Right ventricle myocardium superior (tissue), 1 donor: Measurements from ENCODE around the gene CDK16. TPM values are rescaled to one million over a fixed set of nuclear protein-coding genes. Genes with fewer than 3 reads are reported as not detected.

ENCODE experiments used
- ATAC-seq: fragments of 200-7000 bp; cut with Tn5 transposase; one replicate; pipeline ENCODE4 v1.9.1; 2020; ENCODE audit warnings: mild to moderate bottlenecking; ENCODE audit not compliant: poor library complexity
- DNase-seq: peaks from one replicate; pipeline ENCODE4 v3.0.0-alpha.2; 2020
- intact Hi-C: fragments of 100-400 bp; cut with DNase I; formaldehyde crosslinking; loops from one replicate; pipeline ENCODE4 v1.11.2; 2022
- long read RNA-seq: library from polyadenylated mRNA; unstranded; transcript quantifications from one replicate; pipeline ENCODE4 v2.0.0, GENCODE V29; 2021
- total RNA-seq: library from RNA; stranded (reverse); fragmentation: NEBNext Ultra II Directional; extraction: Animal tissue kit (Norgen Biotek cat#: 25700); gene quantifications from one replicate; pipeline ENCODE4 v1.2.1, GENCODE V29; 2021
- donor health status: DM: no; HTN: yes; CAD: no; lungs with severe emphysema.

CDK16 gene
- 128 TPM for total RNA-seq
- long read RNA-seq, transcript CDK16-204 (16 exons, 3,158 nt): minor isoform, 9 of 469 reads
- long read RNA-seq, transcript CDK16-202 (16 exons, 3,144 nt): major isoform, 359 of 469 reads
- long read RNA-seq, partial matches to known transcripts: 28 of 469 reads
- long read RNA-seq, other reads (novel, unspliced or antisense): 73 of 469 reads

- DNase-seq (peak; percentile 83), ATAC-seq (peak; percentile 81)
- intact Hi-C loops: no loop called here
These were observed at the start of gene CDK16 for GRCh38 chrX:47218280-47218919. Gene CDK16 (plus strand): TSS chrX:47218681. CDS start chrX:47223558, 4,877 bp downstream.

GRCh38 chrX:47169273-47169672, 49.2 kb upstream of the CDK16 start:
- no peak for DNase-seq
- intact Hi-C loops: no loop called here
- ATAC-seq: no peak

- intact Hi-C loops: no loop called here
These were observed 48.6 kb upstream of the CDK16 start for GRCh38 chrX:47169726-47170515.

GRCh38 chrX:47170861-47171692, 47.4 kb upstream of the CDK16 start:
- intact Hi-C loops: no loop called here
- ATAC-seq: no peak
- DNase-seq: no peak

More at GRCh38 chrX:47169726-47170515, 48.6 kb upstream of the CDK16 start:
- DNase-seq (peak; percentile 71), ATAC-seq (peak; percentile 86)

- intact Hi-C loops: no loop called here
- no peak for ATAC-seq
- no peak for DNase-seq
These were observed 46.5 kb upstream of the CDK16 start for GRCh38 chrX:47171996-47172395.

GRCh38 chrX:47172549-47172948, 45.9 kb upstream of the CDK16 start:
- DNase-seq (no peak), ATAC-seq (no peak)

GRCh38 chrX:47172971-47173792, 45.3 kb upstream of the CDK16 start:
- DNase-seq (no peak), ATAC-seq (no peak)
- intact Hi-C loops: no loop called here

More at GRCh38 chrX:47172549-47172948, 45.9 kb upstream of the CDK16 start:
- intact Hi-C loops: no loop called here

GRCh38 chrX:47174376-47174775, 44.1 kb upstream of the CDK16 start:
- DNase-seq (no peak), ATAC-seq (no peak)
- intact Hi-C loops: no loop called here

- intact Hi-C loops: no loop called here
- DNase-seq: no peak
- no peak for ATAC-seq
These were observed 43.5 kb upstream of the CDK16 start for GRCh38 chrX:47174846-47175587.

- ATAC-seq (no peak), DNase-seq (no peak)
- intact Hi-C loops: no loop called here
These were observed 42.9 kb upstream of the CDK16 start for GRCh38 chrX:47175588-47175980.

GRCh38 chrX:47176101-47176740, 42.3 kb upstream of the CDK16 start:
- no peak for ATAC-seq
- no peak for DNase-seq
- intact Hi-C loops: no loop called here

- no peak for DNase-seq
- intact Hi-C loops: no loop called here
- ATAC-seq: no peak
These were observed 41.4 kb upstream of the CDK16 start for GRCh38 chrX:47177079-47177478.

GRCh38 chrX:47178337-47178736, 40.1 kb upstream of the CDK16 start:
- no peak for DNase-seq
- intact Hi-C loops: no loop called here
- no peak for ATAC-seq

GRCh38 chrX:47179221-47179927, 39.1 kb upstream of the CDK16 start:
- ATAC-seq: peak; percentile 91
- peak; percentile 75 for DNase-seq
- intact Hi-C loops: no loop called here

GRCh38 chrX:47179928-47180255, 38.6 kb upstream of the CDK16 start:
- peak; percentile 5 for ATAC-seq
- DNase-seq: no peak
- intact Hi-C loops: no loop called here

- DNase-seq (no peak), ATAC-seq (no peak)
- intact Hi-C loops: no loop called here
These were observed 38.1 kb upstream of the CDK16 start for GRCh38 chrX:47180346-47180745.

- ATAC-seq (no peak), DNase-seq (no peak)
- intact Hi-C loops: no loop called here
These were observed 37.2 kb upstream of the CDK16 start for GRCh38 chrX:47181301-47181700.
